ENCODE data around the gene NUFIP1. TPM values are rescaled to one million over a fixed set of nuclear protein-coding genes. Genes with fewer than 3 reads are reported as not detected.

The NUFIP1 gene
- total and polyA plus RNA-seq, 2 of the 8 experiments (the other 6 are each of a cell fraction or from before 2014, with no cell fraction given): 4.6 to 16.6 TPM

GRCh38 chr13:44895953-44896335, 93.3 kb downstream of the NUFIP1 start:
- Histone ChIP-seq H3K36me3 (ENCODE audit: control insufficient read depth in 2 of 4, insufficient read depth in 4 of 4, low read length in 3 of 4) (no peaks in the 10 kb centered on the region), H3K27ac (ENCODE audit: low read depth, low read length) (no peak overlapping the region), H3K4me1 (replicated peaks in 1 of 4; ENCODE audit: control insufficient read depth in 3 of 4, insufficient read depth in 4 of 4, low read length in 3 of 4) (no peaks in the 10 kb centered on the region), H3K9ac (replicated peaks in 1 of 4; ENCODE audit: extremely low read depth in 1 of 4, low read depth in 3 of 4, low read length in 3 of 4) (no peak overlapping the region), H3K23me2 (ENCODE audit: low read depth, low read length) (no peaks in the 10 kb centered on the region), H2BK5ac (ENCODE audit: low read depth, low read length) (no peak overlapping the region), H3K4me2 (ENCODE audit: insufficient read depth in 1 of 2, low read depth in 2 of 2, low read length in 2 of 2) (no peak overlapping the region), H3K4me3 (ENCODE audit: extremely low read depth in 1 of 4, insufficient read depth in 2 of 4, low read depth in 3 of 4, low read length in 4 of 4) (no peak overlapping the region), H3K4ac (replicated peaks; ENCODE audit: insufficient read length, low read depth, low read length) (no peak overlapping the region), H3K9me3 (ENCODE audit: insufficient read depth in 2 of 2, low read depth in 1 of 2, low read length in 1 of 2) (no peaks in the 10 kb centered on the region), H2AFZ (ENCODE audit: low read length) (no peak overlapping the region), H3K79me1 (ENCODE audit: low read depth, low read length) (no peaks in the 10 kb centered on the region), H4K5ac (ENCODE audit: insufficient read length, low read depth, low read length) (no peak overlapping the region), H3K23ac (ENCODE audit: insufficient read length) (no peak overlapping the region), H3K14ac (ENCODE audit: insufficient read length) (no peak overlapping the region), H2BK20ac (ENCODE audit: low read length) (no peak overlapping the region), H2BK15ac (ENCODE audit: low read length) (no peak overlapping the region), H4K8ac (ENCODE audit: extremely low read depth, insufficient read depth, low read length) (no peak overlapping the region), H4K91ac (replicated peaks; ENCODE audit: insufficient read length, low read length) (no peak overlapping the region), H2AK5ac (ENCODE audit: low read depth, low read length) (no peak overlapping the region), H3K27me3 (replicated peaks in 1 of 4; ENCODE audit: control insufficient read depth in 3 of 4, extremely low read depth in 1 of 4, insufficient read depth in 3 of 4, low read length in 3 of 4) (no peaks in the 10 kb centered on the region), H3K79me2 (ENCODE audit: control insufficient read depth in 1 of 2, insufficient read depth in 2 of 2, low read length in 2 of 2) (no peaks in the 10 kb centered on the region), H3K18ac (ENCODE audit: extremely low read depth, low read length) (no peak overlapping the region), H2BK12ac (ENCODE audit: low read depth, low read length) (no peak overlapping the region), H4K20me1 (replicated peaks in 1 of 2; ENCODE audit: control insufficient read depth in 1 of 2, insufficient read depth in 2 of 2, low read length in 2 of 2) (no peaks in the 10 kb centered on the region), H2BK120ac (replicated peaks; ENCODE audit: low read depth, low read length) (no peak overlapping the region), H3K56ac (replicated peaks; ENCODE audit: insufficient read length, low read depth, low read length) (no peak overlapping the region)
- DNase-seq (ENCODE audit: low read depth in 1 of 2, low spot score in 2 of 2) (no peak), FAIRE-seq (no peak)
- WGBS, 2 experiments (ENCODE audit: extremely low coverage in 1 of 2, insufficient coverage in 1 of 2, insufficient read length in 1 of 2, insufficient replicate concordance in 2 of 2, low coverage in 1 of 2, low lambda C conversion rate in 2 of 2, missing lambda C conversion rate in 1 of 2): 83 to 100% methylated on average over 2 to 4 of the region's 5 CpGs
- TF ChIP-seq SP2 (IDR thresholded peaks at IDR 0.05; ENCODE audit: low read length) (no peak), KDM4A (IDR thresholded peaks at IDR 0.05; ENCODE audit: low read depth, low read length, severe bottlenecking) (no peak)
- ChIA-PET CTCF (ENCODE audit: partially characterized antibody) (interaction anchor here (0.9 to 2.2 kb wide), 5 partner anchors 9 to 222 kb away, joined by 3 to 8 read pairs (median 4); no protein-coding TSS in a partner anchor), POLR2A (ENCODE audit: partially characterized antibody) (no interaction called here)
